Activated naive CD4-positive, alpha-beta T cell treated with anti-CD3 and anti-CD28 coated beads, Interleukin-2, amount 50 U/mL, for 72 hours (primary cell): ENCODE data around the gene JAZF1. TPM values are rescaled to one million over a fixed set of nuclear protein-coding genes. Genes with fewer than 3 reads are reported as not detected.

ENCODE experiments used
- ATAC-seq, 2 donors: fragments of 150-1000 bp; cut with Tn5 transposase; 2 replicates each; pipeline ENCODE4 v1.10.0; 2021; ENCODE audit warnings: mild to moderate bottlenecking in 2 of 2, moderate library complexity in 2 of 2
- DNase-seq, 2 donors: peaks; one replicate each; pipeline ENCODE4 v3.0.0; 2021 to 2022; ENCODE audit warnings: low spot score in 2 of 2
- H3K27ac Mint-ChIP-seq, 2 donors: one replicate each; pipeline ENCODE4 v1.8.0; 2022; ENCODE audit warnings: mild to moderate bottlenecking in 2 of 2, mixed read lengths in 2 of 2
- H3K36me3 Mint-ChIP-seq, 2 donors: one replicate each; pipeline ENCODE4 v1.8.0; 2022; ENCODE audit warnings: mixed read lengths in 2 of 2
- H3K9me3 Mint-ChIP-seq, 2 donors: one replicate each; pipeline ENCODE4 v1.8.0; 2022; ENCODE audit warnings: mixed read lengths in 2 of 2
- total RNA-seq, 2 donors: library from RNA; stranded (reverse); gene quantifications; one replicate each; pipeline ENCODE4 v1.2.3, GENCODE V29; 2022

Gene JAZF1
- total RNA-seq, 2 donors from 2014 or later: 3.3 to 3.4 TPM

DNA sequence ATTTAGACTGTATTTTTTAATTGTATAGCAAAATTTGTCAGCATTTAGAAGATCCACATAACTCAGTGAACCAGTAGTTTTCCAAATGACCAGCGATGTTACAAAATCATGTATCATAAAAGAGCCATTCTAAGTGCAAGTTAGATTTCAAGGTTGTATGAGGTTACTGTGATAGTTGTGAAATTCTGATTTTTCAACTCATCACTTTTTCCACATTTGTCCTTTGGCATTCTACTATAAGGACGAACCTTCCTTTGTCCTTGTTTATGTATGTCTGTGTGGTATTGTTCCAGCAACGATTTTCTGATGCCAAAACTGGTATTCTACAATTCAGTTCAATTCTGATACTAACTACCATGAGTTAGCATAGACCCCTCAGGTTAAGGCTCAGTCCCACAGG is 376.5 kb downstream of the JAZF1 start:
- H3K27ac Mint-ChIP-seq: no peak overlapping the region
- H3K36me3 Mint-ChIP-seq: peaks cover 0 to 6% of the 10 kb centered on the region in 2 donors
- ATAC-seq: no peak
- H3K9me3 Mint-ChIP-seq: no peaks in the 10 kb centered on the region
- DNase-seq: no peak

DNA sequence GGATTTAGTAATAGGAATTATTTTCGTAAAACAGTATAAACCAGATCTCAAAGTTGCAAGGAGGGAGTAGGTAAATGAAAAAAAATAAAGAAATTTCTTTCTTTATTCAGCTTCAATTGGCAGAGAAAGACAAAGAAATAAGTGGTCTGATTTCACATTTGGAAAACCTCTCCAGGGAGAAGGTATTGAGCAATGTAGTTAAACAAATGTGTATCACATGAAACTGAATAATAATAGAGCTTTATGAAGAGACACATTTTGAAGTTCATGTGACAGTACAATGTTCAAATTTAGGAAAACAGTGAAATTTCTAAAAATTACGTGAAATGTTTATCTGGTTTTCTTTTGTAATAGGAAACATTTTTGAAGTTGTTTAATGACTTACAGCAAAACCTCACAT is 377.6 kb downstream of the JAZF1 start:
- H3K36me3 Mint-ChIP-seq: peaks cover 0 to 6% of the 10 kb centered on the region in 2 donors
- no peak for ATAC-seq
- H3K9me3 Mint-ChIP-seq: no peaks in the 10 kb centered on the region
- DNase-seq: no peak
- no peak overlapping the region for H3K27ac Mint-ChIP-seq

DNA sequence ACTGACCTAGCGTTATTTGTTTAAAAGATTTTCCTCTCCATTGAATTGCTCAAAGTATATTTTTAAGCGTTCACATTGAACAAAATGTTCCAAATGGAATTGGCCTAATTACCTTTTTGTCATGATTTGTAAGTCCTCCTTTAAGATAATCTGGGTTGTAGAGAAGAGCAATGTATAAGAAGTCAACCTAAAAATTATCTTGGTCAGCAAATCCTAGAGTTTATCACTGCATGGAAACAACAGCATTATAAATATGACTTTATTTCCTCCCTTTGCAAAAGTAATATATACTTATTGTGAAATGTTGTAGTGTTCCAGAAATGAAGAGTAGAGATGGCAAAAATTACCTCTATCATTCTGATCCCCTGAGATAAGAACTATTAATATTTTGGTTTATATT is 381.4 kb downstream of the JAZF1 start:
- H3K36me3 Mint-ChIP-seq: peaks cover 0 to 6% of the 10 kb centered on the region in 2 donors
- H3K27ac Mint-ChIP-seq: no peak overlapping the region

GRCh38 chr7:27795977-27796376 is 384.6 kb downstream of the JAZF1 start:
- H3K9me3 Mint-ChIP-seq: no peaks in the 10 kb centered on the region
- H3K27ac Mint-ChIP-seq: no peak overlapping the region
- DNase-seq: no peak
- ATAC-seq: no peak
- H3K36me3 Mint-ChIP-seq: peaks cover 0 to 16% of the 10 kb centered on the region in 2 donors

More for the DNA sequence above, 381.4 kb downstream of the JAZF1 start:
- ATAC-seq (no peak), DNase-seq (no peak)
- H3K9me3 Mint-ChIP-seq: no peaks in the 10 kb centered on the region

DNA sequence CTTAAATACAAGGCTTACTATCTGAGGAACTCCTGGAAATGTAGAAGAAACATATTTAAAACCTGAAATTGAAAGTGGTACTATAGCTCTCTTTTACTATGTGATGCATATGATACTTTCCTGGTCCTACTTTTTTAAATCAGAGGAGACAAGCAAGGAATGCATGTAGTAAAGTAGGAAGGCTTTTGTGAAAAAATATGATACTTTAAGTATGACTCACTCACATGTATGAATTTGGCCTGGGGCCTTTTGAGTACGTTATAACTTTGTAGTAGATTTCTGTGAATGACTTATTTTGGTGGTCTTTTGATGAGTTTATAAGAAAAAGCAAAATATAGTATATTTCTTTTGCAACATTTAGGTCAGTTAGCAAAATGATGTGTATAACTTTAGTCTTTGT is 386.8 kb downstream of the JAZF1 start:
- no peak for ATAC-seq
- peaks cover 0 to 16% of the 10 kb centered on the region in 2 donors for H3K36me3 Mint-ChIP-seq
- DNase-seq: no peak
- H3K9me3 Mint-ChIP-seq: no peaks in the 10 kb centered on the region
- H3K27ac Mint-ChIP-seq: no peak overlapping the region

DNA sequence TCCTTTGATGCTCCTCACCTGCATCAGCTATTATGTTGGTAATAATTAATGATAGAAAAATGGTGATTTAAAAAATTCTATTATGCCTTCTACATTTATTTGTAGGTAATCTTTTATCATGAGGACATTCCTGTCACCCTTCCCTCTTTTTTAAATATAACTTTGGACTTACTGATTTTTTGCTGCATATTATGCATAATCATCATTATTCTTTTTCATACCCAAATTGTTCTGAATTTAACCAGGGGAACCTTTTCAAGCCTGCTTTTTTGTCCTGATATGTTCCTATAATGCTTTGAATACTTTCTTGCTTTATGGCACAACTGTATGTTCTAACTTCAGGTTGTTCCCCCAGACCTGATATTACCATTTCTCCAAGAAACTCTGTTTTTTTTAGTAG is 392.2 kb downstream of the JAZF1 start:
- H3K9me3 Mint-ChIP-seq: no peaks in the 10 kb centered on the region
- peak overlapping the region in 1 of 2 donors; percentile 25 for H3K27ac Mint-ChIP-seq
- peaks cover 0 to 22% of the 10 kb centered on the region in 2 donors for H3K36me3 Mint-ChIP-seq

DNA sequence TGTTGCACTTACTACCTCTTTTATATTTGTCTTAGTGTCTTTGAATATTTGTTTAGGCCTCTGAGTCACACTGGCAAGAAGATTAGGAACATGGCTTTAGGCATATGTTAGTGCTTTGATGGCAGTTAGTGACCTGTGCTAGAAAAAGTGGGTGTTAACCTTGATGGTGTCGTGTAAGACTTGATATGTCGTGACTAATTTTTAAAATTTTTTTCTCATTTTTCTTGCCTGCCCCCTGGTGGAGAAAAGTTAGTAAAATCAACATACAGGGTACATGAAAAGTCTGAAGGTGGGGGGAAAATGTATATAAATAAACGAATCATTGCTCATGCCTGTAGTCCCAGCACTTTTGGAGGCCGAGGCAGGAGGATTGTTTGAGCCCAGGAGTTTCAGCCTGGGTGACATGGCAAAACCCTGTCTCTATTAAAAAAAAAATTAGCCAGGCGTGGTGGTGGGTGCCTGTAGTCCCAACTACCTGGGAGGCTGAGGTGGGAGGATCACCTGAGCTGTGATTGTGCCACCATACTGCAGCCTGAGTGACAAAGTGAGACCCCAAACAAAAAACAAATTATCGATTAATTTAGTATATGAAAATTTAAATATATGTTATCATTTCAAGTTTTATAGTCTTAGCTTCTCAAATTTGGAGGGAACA is 396.1 kb downstream of the JAZF1 start:
- H3K36me3 Mint-ChIP-seq: peaks cover 0 to 11% of the 10 kb centered on the region in 2 donors
- H3K27ac Mint-ChIP-seq: no peak overlapping the region
- peak in 1 of 2 donors; percentile 44 for DNase-seq
- H3K9me3 Mint-ChIP-seq: no peaks in the 10 kb centered on the region
- ATAC-seq: peak; percentile 70 to 73

More for the DNA sequence above, 392.2 kb downstream of the JAZF1 start:
- DNase-seq: no peak
- no peak for ATAC-seq

DNA sequence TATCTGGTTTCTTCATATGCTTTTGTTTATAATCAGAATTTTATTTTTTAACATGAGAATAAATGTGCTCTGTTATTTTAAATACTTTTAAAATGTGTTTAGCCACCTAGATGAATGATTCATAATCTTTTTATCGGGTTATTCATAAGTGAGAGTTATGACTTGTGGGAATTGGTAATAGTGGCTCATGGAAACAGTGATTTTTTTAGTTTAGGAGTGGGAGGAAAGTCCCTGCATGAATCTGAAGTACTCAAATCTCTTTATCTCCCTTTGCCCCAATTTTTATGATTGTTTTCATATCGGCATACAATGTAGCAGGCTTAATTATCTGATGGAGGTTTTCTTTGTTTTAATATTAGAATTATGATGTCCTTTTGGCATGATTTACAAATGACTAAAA is 397.7 kb downstream of the JAZF1 start:
- peaks cover 0 to 10% of the 10 kb centered on the region in 2 donors for H3K36me3 Mint-ChIP-seq

DNA sequence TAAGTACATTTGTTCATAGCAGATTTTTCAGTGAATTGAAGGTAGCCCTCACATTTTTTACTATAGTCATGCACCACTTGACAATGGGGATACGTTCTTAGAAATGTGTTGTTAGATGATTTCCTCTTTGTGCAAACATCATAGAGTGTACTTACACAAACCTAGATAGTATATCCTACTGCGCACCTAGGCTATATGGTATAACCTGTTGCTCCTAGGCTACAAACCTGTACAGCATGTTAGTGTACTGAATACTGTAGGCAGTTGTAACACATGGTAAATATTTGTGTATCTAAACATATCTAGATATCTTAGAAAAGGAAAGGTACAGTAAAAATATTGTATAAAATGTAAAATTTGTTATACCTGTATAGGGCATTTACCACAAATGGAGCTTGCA is 399.4 kb downstream of the JAZF1 start:
- ATAC-seq (no peak), DNase-seq (no peak)
- H3K9me3 Mint-ChIP-seq: no peaks in the 10 kb centered on the region
- no peaks in the 10 kb centered on the region for H3K36me3 Mint-ChIP-seq
- no peak overlapping the region for H3K27ac Mint-ChIP-seq

More for the DNA sequence above, 397.7 kb downstream of the JAZF1 start:
- DNase-seq: no peak
- no peak overlapping the region for H3K27ac Mint-ChIP-seq
- no peaks in the 10 kb centered on the region for H3K9me3 Mint-ChIP-seq
- peak; percentile 84 to 85 for ATAC-seq

Other genes starting within 250 kb of the JAZF1 start
- gene CREB5, start 231.7 kb upstream of the JAZF1 start, total RNA-seq: under 1 TPM in 1 of 2 donors, not detected in 1; 0.72 TPM